ENCODE measurements around the gene NFKB2. TPM values are rescaled to one million over a fixed set of nuclear protein-coding genes. Genes with fewer than 3 reads are reported as not detected.

Gene NFKB2
- total and polyA plus RNA-seq, 2 experiments from 2014 or later, result 5.7 to 21.5 TPM

DNA sequence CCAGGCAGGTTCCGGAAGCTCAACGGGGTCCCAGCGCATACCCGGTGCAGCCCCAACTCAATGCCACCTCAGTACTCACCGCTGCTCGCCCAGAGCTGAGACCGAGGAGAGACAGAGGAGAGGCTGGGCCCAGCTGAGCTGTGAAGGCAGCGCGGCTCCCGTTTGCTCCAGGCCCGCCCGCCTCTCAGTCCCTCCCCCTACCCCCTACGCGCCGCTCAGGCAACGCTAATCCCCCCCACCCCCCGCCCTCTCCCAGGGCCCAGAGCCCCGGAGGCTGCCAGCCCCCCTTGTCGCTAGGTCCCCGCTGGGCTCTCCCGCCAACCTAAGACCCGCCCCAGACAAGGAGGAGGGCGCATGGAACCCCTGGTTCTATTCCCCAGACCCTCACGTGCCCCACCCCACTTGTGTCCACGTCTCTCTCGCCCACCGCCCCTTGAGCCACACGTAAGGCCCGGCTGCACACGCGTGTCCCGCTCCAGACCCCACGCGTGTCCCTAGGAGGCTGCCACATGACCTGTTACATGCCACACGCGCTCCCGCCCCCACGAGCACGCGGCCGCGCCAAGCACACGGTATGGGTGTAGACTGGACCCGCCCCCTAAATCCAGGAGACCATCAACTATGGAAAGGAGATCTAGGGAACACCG lies 23.2 kb downstream of the NFKB2 start, which contains the start of gene PSD:
PSD (minus strand) TSS at position 164 of the 647 bp plus-strand sequence. CDS start 1,747 bp downstream, outside the sequence.
- H3F3A ChIP-seq (ENCODE audit: insufficient read depth), result peaks cover 13% of the 10 kb centered on the region; the same call in 1 of the 2 replicates
- H3K9ac ChIP-seq, result no peak within 1 kb of the TSS
- H3K9me3 ChIP-seq (ENCODE audit: low read depth), result no peaks in the 10 kb centered on the region
- TF ChIP-seq EZH2 (IDR thresholded peaks at IDR 0.05; ENCODE audit: insufficient read depth, poor library complexity, severe bottlenecking), result no peak
- TF ChIP-seq EZH2phosphoT487 (IDR thresholded peaks at IDR 0.05; ENCODE audit: insufficient read depth, low read depth), result no peak
- no peak within 1 kb of the TSS for H2AFZ ChIP-seq
- no peaks in the 10 kb centered on the region for H3K36me3 ChIP-seq (ENCODE audit: low read depth)
- WGBS, 2 experiments (ENCODE audit: low coverage in 1 of 2, low lambda C conversion rate in 2 of 2, missing lambda C conversion rate in 2 of 2), result 5% methylated on average over 31 to 44 of the region's 45 CpGs
- H3K4me1 ChIP-seq (ENCODE audit: insufficient read depth), result peaks cover 18% of the 10 kb centered on the region
- no peak within 1 kb of the TSS for H3K27ac ChIP-seq
- peak within 1 kb of the TSS; percentile 84 for H3K4me3 ChIP-seq
- H3K9me2 ChIP-seq (ENCODE audit: insufficient read depth), result no peaks in the 10 kb centered on the region
- no peaks in the 10 kb centered on the region for H3K79me2 ChIP-seq (ENCODE audit: insufficient read depth)
- no peaks in the 10 kb centered on the region for H4K20me1 ChIP-seq (ENCODE audit: insufficient read depth)
- H3K4me2 ChIP-seq (ENCODE audit: unreplicated experiment), result peak within 1 kb of the TSS; percentile 95
- in situ Hi-C loops (cut with MboI), result no loop called here
- H3K27me3 ChIP-seq (replicated peaks; ENCODE audit: insufficient read depth), result peaks cover 8% of the 10 kb centered on the region; the same call in 1 of the 2 replicates
- DNase-seq, result no peak

DNA sequence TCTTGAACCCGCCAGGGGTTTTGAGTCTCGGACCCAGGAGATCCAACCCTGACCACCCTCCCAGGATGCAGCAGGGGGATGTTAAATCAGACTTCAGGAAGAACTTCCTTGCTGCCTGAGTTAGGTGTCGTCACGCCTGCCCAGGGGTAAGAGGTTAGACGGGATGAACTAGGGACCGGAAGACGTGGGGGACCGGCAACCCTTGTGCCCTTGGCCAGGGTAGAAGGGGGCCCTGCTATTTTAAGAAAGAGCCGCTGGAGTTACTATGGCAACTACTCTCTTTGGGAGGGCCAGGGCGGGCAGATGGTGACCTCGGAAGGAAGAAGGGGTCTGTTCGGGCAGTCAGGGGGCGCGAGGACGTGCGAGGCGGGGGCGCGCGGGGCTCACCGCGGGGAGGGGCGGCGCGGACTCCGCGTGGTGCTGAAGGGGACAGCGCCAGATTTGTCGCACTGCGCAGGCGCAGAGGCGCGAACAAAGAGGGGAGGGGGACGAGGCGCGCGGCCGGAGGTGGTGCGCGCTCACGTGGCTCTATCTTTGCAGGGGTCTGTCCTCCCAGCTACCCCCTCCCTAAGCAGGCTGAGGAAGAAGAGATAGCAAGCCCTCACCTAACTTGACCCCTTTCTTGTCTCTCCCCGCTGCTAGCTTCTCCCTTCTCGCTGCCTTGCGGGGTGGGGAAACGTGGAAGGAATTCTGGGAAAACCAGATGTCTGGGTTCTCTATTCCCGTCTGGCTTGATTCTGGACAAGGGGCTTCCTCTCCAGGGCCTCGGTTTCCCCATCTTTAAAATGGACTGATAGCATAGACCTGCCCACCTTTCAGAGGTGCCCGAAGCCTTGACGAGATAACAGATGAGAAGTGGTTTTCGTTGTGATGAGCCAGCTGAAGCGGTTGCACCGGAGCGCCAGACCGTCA lies 24.0 kb downstream of the NFKB2 start:
- 0 out of 2 replicates have a peak, but pooled peaks cover 7% of the 10 kb centered on the region for H3K27me3 ChIP-seq (replicated peaks; ENCODE audit: insufficient read depth)
- no peak for TF ChIP-seq EZH2 (IDR thresholded peaks at IDR 0.05; ENCODE audit: insufficient read depth, poor library complexity, severe bottlenecking)
- no peak for TF ChIP-seq EZH2phosphoT487 (IDR thresholded peaks at IDR 0.05; ENCODE audit: insufficient read depth, low read depth)
- peaks cover 18% of the 10 kb centered on the region for H3K4me1 ChIP-seq (ENCODE audit: insufficient read depth)
- in situ Hi-C loops (cut with MboI), result no loop called here
- H3K4me2 ChIP-seq (ENCODE audit: unreplicated experiment), result peak overlapping the region; percentile 95
- 1% methylated on average over 33 to 54 of the region's 54 CpGs for WGBS, 2 experiments (ENCODE audit: low coverage in 1 of 2, low lambda C conversion rate in 2 of 2, missing lambda C conversion rate in 2 of 2)
- no peaks in the 10 kb centered on the region for H3K9me3 ChIP-seq (ENCODE audit: low read depth)
- no peaks in the 10 kb centered on the region for H3K36me3 ChIP-seq (ENCODE audit: low read depth)
- no peak overlapping the region for H3K9ac ChIP-seq
- H3F3A ChIP-seq (ENCODE audit: insufficient read depth), result peaks cover 13% of the 10 kb centered on the region; the same call in 1 of the 2 replicates
- peak; percentile 46 for DNase-seq
- H3K79me2 ChIP-seq (ENCODE audit: insufficient read depth), result no peaks in the 10 kb centered on the region
- peak overlapping the region; percentile 84 for H3K4me3 ChIP-seq
- H3K9me2 ChIP-seq (ENCODE audit: insufficient read depth), result no peaks in the 10 kb centered on the region
- no peak overlapping the region for H3K27ac ChIP-seq
- peak overlapping the region; percentile 93 for H2AFZ ChIP-seq
- no peaks in the 10 kb centered on the region for H4K20me1 ChIP-seq (ENCODE audit: insufficient read depth)

DNA sequence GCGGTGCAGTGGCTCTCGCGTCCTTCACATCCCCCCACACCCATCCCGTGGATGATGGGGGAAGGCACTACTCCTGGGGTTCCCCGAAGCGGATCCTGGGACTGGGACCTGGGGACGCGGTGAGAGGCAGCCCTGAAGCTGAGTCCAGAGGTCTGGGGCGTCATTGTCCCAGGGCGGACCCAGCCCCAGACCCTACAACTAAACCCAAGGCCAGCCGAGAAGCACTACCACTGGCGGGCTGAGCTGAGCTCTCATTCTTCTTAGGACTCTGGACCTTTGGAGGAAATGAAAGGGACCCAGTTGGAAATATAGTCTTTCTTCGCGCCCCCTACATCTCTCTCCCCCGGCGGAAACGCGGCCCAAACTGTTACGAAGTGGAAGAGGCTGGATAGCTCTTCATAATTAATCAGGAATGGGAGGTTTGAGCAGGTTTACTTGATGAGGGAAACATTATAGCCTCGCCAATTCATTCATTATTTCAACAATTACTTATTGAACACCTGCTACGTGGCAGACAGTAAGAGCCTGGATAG lies 24.7 kb downstream of the NFKB2 start:
- Histone ChIP-seq H3K27me3 (replicated peaks; ENCODE audit: insufficient read depth) (0 out of 2 replicates have a peak, but pooled peaks cover 2% of the 10 kb centered on the region), H3K27ac (peak overlapping the region; percentile 33), H3K9ac (peak overlapping the region; percentile 83), H3K36me3 (ENCODE audit: low read depth) (no peaks in the 10 kb centered on the region), H4K20me1 (ENCODE audit: insufficient read depth) (no peaks in the 10 kb centered on the region), H2AFZ (peak overlapping the region; percentile 93), H3K9me2 (ENCODE audit: insufficient read depth) (no peaks in the 10 kb centered on the region), H3K79me2 (ENCODE audit: insufficient read depth) (no peaks in the 10 kb centered on the region), H3K4me1 (ENCODE audit: insufficient read depth) (peaks cover 18% of the 10 kb centered on the region), H3K4me2 (ENCODE audit: unreplicated experiment) (peak overlapping the region; percentile 95), H3K4me3 (peak overlapping the region; percentile 84), H3K9me3 (ENCODE audit: low read depth) (no peaks in the 10 kb centered on the region), H3F3A (ENCODE audit: insufficient read depth) (peaks cover 13% of the 10 kb centered on the region; the same call in 1 of the 2 replicates)
- in situ Hi-C loops (cut with MboI), result no loop called here
- DNase-seq, result no peak
- TF ChIP-seq EZH2 (IDR thresholded peaks at IDR 0.05; ENCODE audit: insufficient read depth, poor library complexity, severe bottlenecking) (no peak), EZH2phosphoT487 (IDR thresholded peaks at IDR 0.05; ENCODE audit: insufficient read depth, low read depth) (no peak)
- WGBS, 2 experiments (ENCODE audit: low coverage in 1 of 2, low lambda C conversion rate in 2 of 2, missing lambda C conversion rate in 2 of 2), result 0 to 1% methylated on average over 21 of the region's 21 CpGs
